A673 (cell line): ENCODE data around the gene MARK2. TPM values are rescaled to one million over a fixed set of nuclear protein-coding genes. Genes with fewer than 3 reads are reported as not detected.
"Not testable (repeated sequence)": the region's sequence is repeated elsewhere in the genome, so short reads cannot be mapped to it uniquely, and the experiment has no call there.

ENCODE experiments used
- BruUV-seq: library from RNA; stranded (reverse); fragments of 400-500 nt; replicated peaks from 2 replicates; lab custom pipeline; 2021; lab: Mats Ljungman, UMichigan
- CTCF ChIA-PET: fragments of 300-600 bp; sonication (Branson Sonifier 250); formaldehyde crosslinking; loops from one replicate; lab custom pipeline; 2022; ENCODE audit warnings: antibody characterized with exemption; lab: Charles Lee
- POLR2A ChIA-PET: fragments of 300-600 bp; sonication (Branson Sonifier 250); formaldehyde crosslinking; loops from one replicate; lab custom pipeline; 2022; ENCODE audit warnings: antibody characterized with exemption; ENCODE audit not compliant: low non-redundant PET; lab: Charles Lee
- DNase-seq: peaks from one replicate; pipeline ENCODE4 v3.0.0-alpha.2; 2015; ENCODE audit warnings: low spot score
- H3K27ac ChIP-seq: fragments of 200-600 bp; sonication (generic); 2 replicates; pipeline ENCODE4 v1.5.1; 2016; ENCODE audit warnings: mixed run types, low read depth, mild to moderate bottlenecking, mixed read lengths, antibody characterized with exemption, low read length; ENCODE audit not compliant: poor library complexity, severe bottlenecking
- H3K27me3 ChIP-seq: fragments of 200-600 bp; sonication (generic); replicated peaks from 2 replicates; pipeline ENCODE4 v1.6.1; 2017; ENCODE audit warnings: mixed run types, low read depth, mild to moderate bottlenecking, mixed read lengths, antibody characterized with exemption, low read length; ENCODE audit not compliant: insufficient read depth, poor library complexity
- H3K36me3 ChIP-seq: fragments of 200-600 bp; sonication (generic); 2 replicates; pipeline ENCODE4 v1.6.1; 2016; ENCODE audit warnings: mixed run types, mild to moderate bottlenecking, mixed read lengths, antibody characterized with exemption, low read length; ENCODE audit not compliant: insufficient read depth, poor library complexity, severe bottlenecking
- H3K4me1 ChIP-seq: fragments of 200-600 bp; sonication (generic); 2 replicates; pipeline ENCODE4 v1.6.1; 2017; ENCODE audit warnings: mixed run types, mild to moderate bottlenecking, mixed read lengths, antibody characterized with exemption, low read length; ENCODE audit not compliant: insufficient read depth, poor library complexity, severe bottlenecking
- H3K4me3 ChIP-seq: fragments of 200-600 bp; sonication (generic); 2 replicates; pipeline ENCODE4 v1.5.1; 2016; ENCODE audit warnings: low read depth, mixed run types, mild to moderate bottlenecking, mixed read lengths, low read length; ENCODE audit not compliant: poor library complexity, severe bottlenecking
- H3K9me3 ChIP-seq: fragments of 200-600 bp; sonication (generic); 2 replicates; pipeline ENCODE4 v1.6.1; 2016; ENCODE audit warnings: mixed run types, low read depth, mild to moderate bottlenecking, mixed read lengths, antibody characterized with exemption, low read length; ENCODE audit not compliant: poor library complexity, severe bottlenecking
- EZH2 ChIP-seq: fragments of 200-600 bp; sonication (generic); IDR thresholded peaks from 2 replicates; pipeline ENCODE4 v1.6.1; 2017; ENCODE audit warnings: borderline replicate concordance, low read depth, mild to moderate bottlenecking, mixed read lengths, antibody characterized with exemption, low read length; ENCODE audit not compliant: poor library complexity, severe bottlenecking
- intact Hi-C: fragments of 100-400 bp; cut with micrococcal nuclease; formaldehyde crosslinking; loops from one replicate; pipeline ENCODE4 v1.10.0; 2022; ENCODE audit not compliant: unreplicated experiment
- total RNA-seq: library from RNA; stranded (reverse); gene quantifications from 2 replicates; pipeline ENCODE4 v1.2.3, GENCODE V29; 2021
- TF ChIP-seq, protein P1 (sequence below): fragments of 300-800, 200-600 bp; sonication (generic); conservative IDR thresholded peaks from 2 replicates; pipeline ENCODE4 v1.5.1; 2017; ENCODE audit warnings: low read depth, mild to moderate bottlenecking, antibody characterized with exemption, low read length, moderate library complexity, mixed read lengths

MARK2 gene
- total RNA-seq, 1 experiment from 2014 or later: 61.7 TPM

DNA sequence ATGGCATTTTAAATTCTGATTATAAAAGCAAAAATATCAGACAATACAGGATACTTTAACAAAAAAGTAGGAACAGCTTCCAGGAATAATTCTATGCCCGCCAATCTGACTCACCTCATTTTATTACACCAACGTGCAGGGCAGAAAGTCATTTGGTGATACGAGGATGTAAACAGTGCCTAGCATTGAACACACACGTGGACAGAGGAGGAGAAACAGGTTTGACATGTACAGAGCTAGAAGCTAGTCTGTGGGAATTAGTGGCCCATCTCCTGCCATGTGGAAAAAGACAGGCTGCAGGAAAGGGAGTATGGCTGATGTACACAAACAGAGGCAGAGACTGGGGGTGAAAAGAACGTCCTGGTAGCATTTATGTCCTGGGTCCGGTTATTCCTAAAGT lies 34.7 kb upstream of the MARK2 start:
- TF ChIP-seq, protein P1, sequence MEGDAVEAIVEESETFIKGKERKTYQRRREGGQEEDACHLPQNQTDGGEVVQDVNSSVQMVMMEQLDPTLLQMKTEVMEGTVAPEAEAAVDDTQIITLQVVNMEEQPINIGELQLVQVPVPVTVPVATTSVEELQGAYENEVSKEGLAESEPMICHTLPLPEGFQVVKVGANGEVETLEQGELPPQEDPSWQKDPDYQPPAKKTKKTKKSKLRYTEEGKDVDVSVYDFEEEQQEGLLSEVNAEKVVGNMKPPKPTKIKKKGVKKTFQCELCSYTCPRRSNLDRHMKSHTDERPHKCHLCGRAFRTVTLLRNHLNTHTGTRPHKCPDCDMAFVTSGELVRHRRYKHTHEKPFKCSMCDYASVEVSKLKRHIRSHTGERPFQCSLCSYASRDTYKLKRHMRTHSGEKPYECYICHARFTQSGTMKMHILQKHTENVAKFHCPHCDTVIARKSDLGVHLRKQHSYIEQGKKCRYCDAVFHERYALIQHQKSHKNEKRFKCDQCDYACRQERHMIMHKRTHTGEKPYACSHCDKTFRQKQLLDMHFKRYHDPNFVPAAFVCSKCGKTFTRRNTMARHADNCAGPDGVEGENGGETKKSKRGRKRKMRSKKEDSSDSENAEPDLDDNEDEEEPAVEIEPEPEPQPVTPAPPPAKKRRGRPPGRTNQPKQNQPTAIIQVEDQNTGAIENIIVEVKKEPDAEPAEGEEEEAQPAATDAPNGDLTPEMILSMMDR: no peak
- ChIA-PET CTCF (no interaction called here), POLR2A (no interaction called here)
- no peak for DNase-seq
- BruUV-seq: no TSS peak
- H3K9me3 ChIP-seq: no peaks in the 10 kb centered on the region
- peaks cover 4% of the 10 kb centered on the region for H3K4me1 ChIP-seq
- no peaks in the 10 kb centered on the region for H3K36me3 ChIP-seq
- H3K27me3 ChIP-seq: no peaks in the 10 kb centered on the region
- H3K4me3 ChIP-seq: no peak overlapping the region
- intact Hi-C loops: no loop called here
- H3K27ac ChIP-seq: no peak overlapping the region

- H3K27me3 ChIP-seq: no peaks in the 10 kb centered on the region
- TF ChIP-seq, protein P1: no peak
- no peak for TF ChIP-seq EZH2
- H3K36me3 ChIP-seq: no peaks in the 10 kb centered on the region
- H3K9me3 ChIP-seq: no peaks in the 10 kb centered on the region
- CTCF ChIA-PET: interaction anchor here (0.7 kb wide), 1 partner anchor 643 kb away, joined by 3 read pairs; no protein-coding TSS in a partner anchor
- DNase-seq: peak; percentile 60
- H3K27ac ChIP-seq: no peak overlapping the region
- POLR2A ChIA-PET: no interaction called here
- no peak overlapping the region for H3K4me3 ChIP-seq
- intact Hi-C loops: no loop called here
- no TSS peak for BruUV-seq
- peaks cover 4% of the 10 kb centered on the region for H3K4me1 ChIP-seq
Observed at GRCh38 chr11:63805844-63806415, 33.0 kb upstream of the MARK2 start.

GRCh38 chr11:63810383-63810782 lies 28.5 kb upstream of the MARK2 start:
- intact Hi-C loops, POLR2A ChIA-PET, DNase-seq, H3K9me3 ChIP-seq, H3K27ac ChIP-seq, H3K27me3 ChIP-seq, BruUV-seq, H3K36me3 ChIP-seq, H3K4me3 ChIP-seq: not testable (repeated sequence)
- peaks cover 26% of the 10 kb centered on the region for H3K4me1 ChIP-seq
- CTCF ChIA-PET: interaction anchor here (0.7 kb wide), 1 partner anchor 113 kb away, joined by 15 read pairs; no protein-coding TSS in a partner anchor

GRCh38 chr11:63811522-63811921 lies 27.4 kb upstream of the MARK2 start:
- Histone ChIP-seq H3K27ac (no peak overlapping the region), H3K36me3 (peaks cover 14% of the 10 kb centered on the region), H3K4me3 (no peak overlapping the region), H3K4me1 (peaks cover 23% of the 10 kb centered on the region), H3K9me3 (no peaks in the 10 kb centered on the region), H3K27me3 (no peaks in the 10 kb centered on the region)
- TF ChIP-seq, protein P1: no peak
- TF ChIP-seq EZH2: no peak
- ChIA-PET CTCF (no interaction called here), POLR2A (no interaction called here)
- BruUV-seq: no TSS peak
- DNase-seq: no peak
- intact Hi-C loops: no loop called here
